Stimulated activated CD4-positive, alpha-beta T cell treated with anti-CD3 and anti-CD28 coated beads, Interleukin-2, amount 100 ng/mL, for 4 hours (primary cell): Measurements from ENCODE around the gene VAV3.
"Not testable (repeated sequence)": the region's sequence is repeated elsewhere in the genome, so short reads cannot be mapped to it uniquely, and the experiment has no call there.

Source experiments
- DNase-seq: peaks from one replicate; pipeline ENCODE4 v3.0.0-alpha.2; 2020; ENCODE audit warnings: low read depth

The VAV3 gene

GRCh38 chr1:107883562-107883961 is 81.4 kb downstream of the VAV3 start:
- no peak for DNase-seq

DNA sequence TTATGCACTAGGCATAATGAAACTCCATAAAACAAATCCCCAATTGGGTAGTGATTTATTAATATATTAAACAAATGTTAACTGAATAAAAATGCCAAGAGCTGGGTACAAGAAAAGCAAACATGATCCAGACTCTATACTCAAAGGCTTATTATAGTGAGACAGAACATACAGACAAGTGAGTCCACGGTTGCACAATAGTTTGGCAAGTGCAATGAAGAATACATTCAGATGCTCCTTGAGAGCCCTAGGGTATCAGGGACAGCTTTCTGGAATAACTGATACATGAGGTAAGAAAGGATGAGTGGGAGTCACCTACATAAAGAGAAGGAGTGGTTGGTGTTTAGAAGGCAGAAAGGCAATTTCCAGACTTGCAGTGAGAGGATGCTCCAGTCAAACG is 85.1 kb downstream of the VAV3 start:
- no peak for DNase-seq

DNA sequence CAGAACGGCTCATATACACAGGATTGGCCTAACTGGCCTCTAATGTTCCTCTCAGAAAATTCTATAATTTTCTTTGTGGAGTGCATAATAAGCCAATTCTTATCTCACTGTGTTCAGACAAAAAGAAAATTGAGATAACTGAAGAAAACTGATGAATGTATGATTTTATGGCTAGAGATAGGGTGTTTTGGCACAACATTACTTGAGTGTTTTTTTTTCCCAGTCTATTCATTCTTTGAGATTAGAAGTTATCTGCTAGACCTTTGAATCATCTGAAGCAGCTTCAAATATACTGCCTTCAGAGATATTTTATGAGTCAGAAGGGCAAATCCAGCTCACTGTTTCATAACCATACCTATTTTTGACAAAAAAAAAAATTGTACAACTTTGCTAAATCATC is 85.6 kb downstream of the VAV3 start:
- no peak for DNase-seq

DNA sequence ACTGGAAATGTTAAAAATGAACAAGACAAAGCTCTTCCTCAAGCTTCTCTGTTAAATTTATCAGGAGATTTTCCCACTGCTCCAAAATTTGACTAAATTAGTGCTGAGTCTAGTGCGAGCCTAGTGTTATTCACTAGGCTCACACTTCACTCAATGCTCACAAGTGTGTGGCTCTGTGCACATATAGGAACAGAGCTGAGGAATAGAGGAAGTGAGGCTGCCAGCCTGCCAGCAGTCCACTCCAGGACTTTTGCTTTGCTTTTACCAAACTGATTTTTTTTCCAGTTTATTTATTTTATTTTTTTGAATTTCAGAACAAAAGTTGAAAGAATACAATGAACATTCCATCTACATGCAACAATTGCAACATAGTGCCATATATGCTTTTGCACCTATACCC is 87.2 kb downstream of the VAV3 start:
- DNase-seq: no peak

GRCh38 chr1:107877092-107877491 is 87.9 kb downstream of the VAV3 start:
- DNase-seq: no peak

DNA sequence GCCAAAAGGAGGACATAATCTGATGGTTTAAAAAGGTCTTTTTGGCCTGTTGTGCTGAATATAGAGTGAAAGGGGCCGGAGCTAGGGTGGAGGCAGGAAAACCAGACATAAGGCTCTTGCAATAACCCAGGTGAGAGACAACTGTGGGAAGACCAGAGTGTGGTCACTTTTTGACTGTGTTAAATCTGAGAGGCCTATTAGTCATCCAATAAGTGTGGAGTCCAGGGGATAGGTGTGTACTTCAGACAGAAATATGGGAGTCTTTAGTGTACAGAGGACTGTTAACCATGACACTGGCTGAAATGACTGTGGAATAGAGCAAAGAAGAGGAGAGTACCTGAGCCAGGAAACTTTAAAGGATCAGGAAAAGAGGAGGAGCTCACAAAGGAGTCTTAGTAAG is 89.3 kb downstream of the VAV3 start:
- no peak for DNase-seq

- no peak for DNase-seq
Observed at GRCh38 chr1:107874221-107874620, 90.8 kb downstream of the VAV3 start.

GRCh38 chr1:107871687-107872395 is 93.1 kb downstream of the VAV3 start:
- no peak for DNase-seq

DNA sequence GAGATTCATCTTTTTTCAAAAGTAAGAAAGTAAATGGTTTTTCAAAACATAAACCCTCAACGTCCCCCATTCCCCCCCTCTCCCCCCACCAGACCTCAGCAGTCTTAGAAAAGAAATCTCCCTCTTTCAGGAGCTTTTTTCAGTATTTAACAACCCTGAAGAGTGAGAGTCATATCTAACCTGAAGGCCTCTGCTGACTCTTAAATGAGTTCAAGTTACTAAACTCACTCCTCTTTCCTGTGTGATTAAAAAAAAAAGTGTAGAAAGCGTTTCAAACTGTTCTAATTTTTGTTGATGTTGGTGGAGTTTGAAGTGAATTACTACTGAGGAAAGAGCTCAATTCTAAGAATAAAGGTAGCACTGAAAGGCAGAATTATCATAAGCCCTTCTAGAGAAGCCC is 93.7 kb downstream of the VAV3 start:
- no peak for DNase-seq

DNA sequence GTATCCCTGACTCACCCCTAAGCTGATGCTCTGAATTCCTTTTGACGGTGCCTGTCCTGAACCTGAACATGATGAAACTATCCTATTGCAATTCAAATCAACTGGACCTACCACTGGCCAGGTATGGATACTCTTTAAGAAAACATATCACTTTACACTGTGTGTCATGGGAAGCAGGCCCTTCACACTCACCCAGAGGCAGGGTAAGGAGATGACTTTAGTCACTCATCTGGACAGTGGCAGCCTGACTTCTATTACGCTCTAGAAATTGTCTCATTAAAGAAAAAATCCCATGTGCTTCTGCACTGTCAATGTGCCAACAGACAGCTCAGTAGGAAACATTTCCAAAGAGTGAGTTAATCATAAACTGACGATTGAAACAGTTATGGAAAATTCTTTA is 94.3 kb downstream of the VAV3 start:
- no peak for DNase-seq

DNA sequence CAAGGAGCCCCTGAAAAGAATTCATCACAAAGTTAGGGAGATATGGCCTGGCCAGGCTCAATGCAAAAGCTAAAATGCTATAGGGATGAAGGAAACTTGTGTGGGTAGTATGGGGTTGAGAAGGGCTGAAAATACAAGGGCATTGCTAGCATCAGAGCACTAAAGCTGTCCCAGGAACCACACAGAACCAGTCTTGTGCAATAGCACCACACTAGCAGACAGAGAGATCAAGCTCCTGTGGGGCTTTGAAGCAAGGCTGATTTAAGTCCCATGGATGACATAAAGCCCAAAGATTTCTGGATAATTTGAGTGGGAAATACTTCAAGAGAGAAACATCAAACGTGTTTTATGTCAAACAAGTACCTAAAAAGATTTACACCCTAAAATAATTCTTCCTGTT is 97.1 kb downstream of the VAV3 start:
- no peak for DNase-seq

- DNase-seq: no peak
Observed at GRCh38 chr1:107867422-107867821, 97.6 kb downstream of the VAV3 start.

GRCh38 chr1:107866870-107867269 is 98.1 kb downstream of the VAV3 start:
- no peak for DNase-seq

GRCh38 chr1:107865627-107866026 is 99.4 kb downstream of the VAV3 start:
- DNase-seq: no peak

DNA sequence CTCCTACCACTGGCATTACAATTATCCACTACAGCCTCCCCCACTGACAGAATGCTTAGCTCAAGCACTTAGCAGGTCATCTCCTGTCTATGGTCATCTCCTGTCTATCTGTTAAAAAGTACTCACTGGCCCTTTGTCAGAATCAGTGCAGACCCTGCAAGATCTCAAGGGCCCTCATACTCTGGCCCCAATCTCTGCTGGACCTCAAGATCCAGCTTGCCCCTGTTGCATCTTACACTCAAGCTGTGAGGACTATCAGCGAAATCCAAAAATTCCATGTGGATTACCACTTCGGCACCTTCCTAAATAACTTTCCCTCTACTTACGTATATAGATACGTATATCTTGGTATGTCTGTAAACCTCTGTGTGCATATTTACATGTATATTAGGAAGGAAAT is 101.6 kb downstream of the VAV3 start:
- DNase-seq: no peak

DNA sequence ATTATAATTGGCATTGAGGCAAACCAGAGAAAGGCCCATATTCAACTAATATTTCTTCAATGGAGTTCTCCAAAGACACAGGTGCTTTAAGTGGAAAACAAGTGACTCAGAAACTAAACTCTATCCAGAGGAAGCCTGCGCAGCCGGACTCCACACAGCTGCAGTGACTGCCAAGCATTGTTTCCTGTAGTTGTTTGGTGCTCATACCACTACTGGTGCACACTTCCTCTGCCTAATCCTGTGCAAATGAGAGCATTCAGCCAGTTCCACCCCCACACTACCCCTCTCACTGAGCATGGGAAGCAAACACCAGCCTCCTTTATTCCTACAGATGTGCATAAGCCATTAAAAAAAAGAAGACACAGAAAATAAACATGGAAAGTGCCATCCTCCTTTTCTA is 102.9 kb downstream of the VAV3 start:
- no peak for DNase-seq

- DNase-seq: no peak
Observed at GRCh38 chr1:107858323-107858722, 106.7 kb downstream of the VAV3 start.

GRCh38 chr1:107851418-107851817 is 113.6 kb downstream of the VAV3 start:
- DNase-seq: no peak

- DNase-seq: not testable (repeated sequence)
Observed at GRCh38 chr1:107844541-107845194, 120.3 kb downstream of the VAV3 start.

DNA sequence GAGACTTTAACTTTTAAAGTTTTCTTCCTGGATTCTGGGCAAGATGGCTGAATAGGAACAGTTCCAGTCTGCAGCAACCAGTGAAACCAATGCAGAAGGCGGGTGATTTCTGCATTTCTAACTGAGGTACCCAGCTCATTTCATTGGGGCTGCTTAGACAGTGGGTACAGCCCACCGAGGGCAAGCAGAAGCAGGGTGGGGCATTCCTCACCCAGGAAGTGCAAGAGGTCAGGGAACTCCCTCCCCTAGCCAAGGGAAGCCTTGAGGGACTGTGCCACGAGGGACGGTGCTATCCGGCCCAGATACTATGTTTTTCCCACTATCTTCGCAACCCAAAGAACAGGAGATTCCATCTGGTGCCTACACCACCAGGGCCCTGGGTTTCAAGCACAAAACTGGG is 121.0 kb downstream of the VAV3 start:
- DNase-seq: no peak

- DNase-seq: no peak
Observed at GRCh38 chr1:107842241-107842640, 122.7 kb downstream of the VAV3 start.

DNA sequence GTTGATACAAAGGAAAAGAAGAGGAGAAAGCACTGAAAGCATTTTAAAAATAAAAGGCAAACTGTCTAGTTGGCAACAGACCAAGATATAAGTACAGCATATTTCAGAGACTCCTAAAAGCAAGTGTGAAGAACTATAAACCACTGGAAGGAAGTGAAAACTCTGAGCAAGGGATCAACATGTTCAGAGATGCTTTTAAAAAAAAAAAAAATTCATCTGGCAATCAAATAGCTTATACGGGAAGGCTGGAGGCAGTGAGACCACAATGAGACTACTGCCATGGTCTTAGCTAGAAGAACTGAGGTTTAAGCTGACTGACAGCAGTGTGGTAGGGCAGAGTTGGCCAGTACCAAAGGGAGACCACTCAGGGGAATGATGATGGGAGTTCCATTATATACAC is 124.3 kb downstream of the VAV3 start:
- DNase-seq: no peak

- DNase-seq: no peak
Observed at GRCh38 chr1:107838056-107838455, 126.9 kb downstream of the VAV3 start.

- no peak for DNase-seq
Observed at GRCh38 chr1:107835151-107835670, 129.8 kb downstream of the VAV3 start.
